Measurements from ENCODE around the gene ATRNL1. TPM values are rescaled to one million over a fixed set of nuclear protein-coding genes. Genes with fewer than 3 reads are reported as not detected.

ATRNL1 gene
- total and polyA plus RNA-seq, 2 of the 8 experiments (the other 6 are each of a cell fraction or from before 2014, with no cell fraction given): 5.1 to 17.6 TPM

DNA sequence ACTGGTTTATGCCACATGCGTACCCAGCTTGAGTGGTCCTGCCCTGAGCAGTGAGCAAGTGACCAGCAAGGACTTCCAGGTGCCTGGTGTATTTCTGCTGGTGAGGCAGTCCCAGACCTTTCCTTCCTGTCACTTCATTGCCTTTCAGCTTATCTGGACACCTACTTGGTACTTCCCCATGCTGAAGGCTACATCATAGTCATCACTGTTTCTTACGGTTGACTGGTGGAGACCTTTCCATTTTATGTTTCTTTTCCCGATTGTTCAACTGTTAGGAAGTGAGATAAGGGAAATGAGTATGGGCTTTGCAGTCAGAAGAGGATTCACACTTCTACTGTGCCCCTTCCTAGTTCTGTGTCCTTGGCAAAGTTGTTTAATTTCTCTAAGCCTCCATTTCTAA, 821.3 kb downstream of the ATRNL1 start (continued):
- TF ChIP-seq SP1 (IDR thresholded peaks at IDR 0.05; ENCODE audit: low read depth, low read length) (no peak), SUZ12 (IDR thresholded peaks at IDR 0.05; ENCODE audit: low read length) (no peak), CHD1 (IDR thresholded peaks at IDR 0.05; ENCODE audit: low read depth, low read length) (no peak)

All from H1 (cell line).